A549 (cell line): ENCODE data around the gene PXYLP1.

Experiments
- POLR2A ChIP-seq: IDR thresholded peaks from 2 replicates; pipeline ENCODE4 v1.6.1; 2012; ENCODE audit warnings: mild to moderate bottlenecking, low read length
- TF ChIP-seq, protein P1 (sequence below): fragments of >200 bp; sonication (Bioruptor Twin); formaldehyde crosslinking; IDR thresholded peaks from 3 replicates; pipeline ENCODE4 v1.5.1; 2016

DNA sequence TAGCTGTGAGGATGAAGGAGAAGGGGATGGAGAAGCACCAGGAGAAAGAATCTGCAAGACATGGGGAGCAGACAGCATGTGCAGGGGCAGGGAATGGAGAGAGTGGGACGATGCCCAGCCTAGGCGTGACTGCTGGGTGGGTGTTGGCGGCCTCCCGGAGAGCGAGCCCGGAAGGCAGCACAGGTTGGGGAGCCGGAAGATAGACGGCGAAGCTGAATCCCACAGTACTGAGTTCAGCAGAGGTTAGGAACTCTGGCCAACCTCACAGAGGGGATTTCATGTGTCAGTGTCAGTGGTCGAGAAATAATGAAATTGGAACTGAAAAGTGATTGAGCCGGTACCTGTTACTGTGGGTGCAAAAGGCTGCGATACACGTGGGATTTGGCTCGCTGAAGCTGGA, 55.2 kb downstream of the PXYLP1 start:
- TF ChIP-seq, protein P1, sequence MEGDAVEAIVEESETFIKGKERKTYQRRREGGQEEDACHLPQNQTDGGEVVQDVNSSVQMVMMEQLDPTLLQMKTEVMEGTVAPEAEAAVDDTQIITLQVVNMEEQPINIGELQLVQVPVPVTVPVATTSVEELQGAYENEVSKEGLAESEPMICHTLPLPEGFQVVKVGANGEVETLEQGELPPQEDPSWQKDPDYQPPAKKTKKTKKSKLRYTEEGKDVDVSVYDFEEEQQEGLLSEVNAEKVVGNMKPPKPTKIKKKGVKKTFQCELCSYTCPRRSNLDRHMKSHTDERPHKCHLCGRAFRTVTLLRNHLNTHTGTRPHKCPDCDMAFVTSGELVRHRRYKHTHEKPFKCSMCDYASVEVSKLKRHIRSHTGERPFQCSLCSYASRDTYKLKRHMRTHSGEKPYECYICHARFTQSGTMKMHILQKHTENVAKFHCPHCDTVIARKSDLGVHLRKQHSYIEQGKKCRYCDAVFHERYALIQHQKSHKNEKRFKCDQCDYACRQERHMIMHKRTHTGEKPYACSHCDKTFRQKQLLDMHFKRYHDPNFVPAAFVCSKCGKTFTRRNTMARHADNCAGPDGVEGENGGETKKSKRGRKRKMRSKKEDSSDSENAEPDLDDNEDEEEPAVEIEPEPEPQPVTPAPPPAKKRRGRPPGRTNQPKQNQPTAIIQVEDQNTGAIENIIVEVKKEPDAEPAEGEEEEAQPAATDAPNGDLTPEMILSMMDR: no peak
- no peak for TF ChIP-seq POLR2A
